ENCODE data around the gene GALC.

Gene GALC

DNA sequence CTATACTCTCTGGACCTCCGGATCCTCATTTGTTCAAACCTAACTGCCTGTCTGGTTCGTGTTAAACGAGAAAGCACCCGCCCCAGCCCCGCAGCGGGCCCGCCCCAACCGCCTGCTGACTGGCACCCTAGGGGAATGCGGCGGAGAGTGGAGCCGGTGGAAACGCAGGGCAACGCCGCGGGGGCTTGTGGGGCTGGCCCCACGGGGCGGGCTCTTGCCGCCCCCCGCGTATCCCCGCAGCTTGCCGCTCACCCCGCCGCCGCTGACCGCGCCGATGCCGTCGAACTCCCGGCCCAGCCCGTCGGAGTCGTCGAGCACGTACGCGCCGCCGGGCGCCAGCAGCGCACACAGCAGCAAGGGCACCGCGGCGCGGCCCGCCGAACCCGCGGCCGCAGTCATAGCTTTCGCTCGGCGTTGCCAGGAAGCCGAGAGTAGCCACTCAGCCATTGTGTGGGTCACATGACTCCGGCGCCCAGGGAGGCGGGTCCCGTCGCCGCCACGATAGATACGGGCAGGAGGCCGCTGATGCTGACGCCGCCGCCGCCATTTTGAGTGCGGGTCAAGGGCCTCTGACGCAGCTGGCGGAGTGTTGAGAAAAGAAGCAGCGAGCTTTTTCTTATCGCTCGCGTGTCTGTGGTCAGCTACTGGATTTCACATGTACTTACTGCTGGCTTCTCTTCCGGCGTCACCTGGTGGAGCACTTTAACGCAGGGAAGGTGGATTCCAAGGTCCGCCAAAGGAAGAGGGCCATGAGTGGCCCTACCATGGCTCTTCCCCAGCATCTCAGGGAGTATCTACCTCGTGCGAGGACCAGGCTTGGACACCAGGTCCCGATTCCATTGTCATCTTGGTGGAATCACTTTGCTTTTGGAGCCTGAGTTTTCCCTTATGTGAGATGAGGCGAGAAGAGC, at the start of gene GALC:
TSS of gene GALC (minus strand) at position 465 of the 911 bp plus-strand sequence. CDS start at position 447, 18 bp downstream.
- no peak for DNase-seq (ENCODE audit: low read depth)
- no peak within 1 kb of the TSS for H3K4me3 ChIP-seq (ENCODE audit: low read depth, low read length)
- TF ChIP-seq, protein P1, sequence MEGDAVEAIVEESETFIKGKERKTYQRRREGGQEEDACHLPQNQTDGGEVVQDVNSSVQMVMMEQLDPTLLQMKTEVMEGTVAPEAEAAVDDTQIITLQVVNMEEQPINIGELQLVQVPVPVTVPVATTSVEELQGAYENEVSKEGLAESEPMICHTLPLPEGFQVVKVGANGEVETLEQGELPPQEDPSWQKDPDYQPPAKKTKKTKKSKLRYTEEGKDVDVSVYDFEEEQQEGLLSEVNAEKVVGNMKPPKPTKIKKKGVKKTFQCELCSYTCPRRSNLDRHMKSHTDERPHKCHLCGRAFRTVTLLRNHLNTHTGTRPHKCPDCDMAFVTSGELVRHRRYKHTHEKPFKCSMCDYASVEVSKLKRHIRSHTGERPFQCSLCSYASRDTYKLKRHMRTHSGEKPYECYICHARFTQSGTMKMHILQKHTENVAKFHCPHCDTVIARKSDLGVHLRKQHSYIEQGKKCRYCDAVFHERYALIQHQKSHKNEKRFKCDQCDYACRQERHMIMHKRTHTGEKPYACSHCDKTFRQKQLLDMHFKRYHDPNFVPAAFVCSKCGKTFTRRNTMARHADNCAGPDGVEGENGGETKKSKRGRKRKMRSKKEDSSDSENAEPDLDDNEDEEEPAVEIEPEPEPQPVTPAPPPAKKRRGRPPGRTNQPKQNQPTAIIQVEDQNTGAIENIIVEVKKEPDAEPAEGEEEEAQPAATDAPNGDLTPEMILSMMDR (IDR thresholded peaks at IDR 0.05; ENCODE audit: control insufficient read depth, extremely low read depth, insufficient read depth): no peak

- TF ChIP-seq, protein P1 (IDR thresholded peaks at IDR 0.05; ENCODE audit: control insufficient read depth, extremely low read depth, insufficient read depth): no peak
- H3K4me3 ChIP-seq (ENCODE audit: low read depth, low read length): no peak overlapping the region
- DNase-seq (ENCODE audit: low read depth): no peak
Observed at GRCh38 chr14:88040146-88040545, 47.2 kb upstream of the GALC start.

GRCh38 chr14:88039197-88039596, 46.2 kb upstream of the GALC start:
- no peak overlapping the region for H3K4me3 ChIP-seq (ENCODE audit: low read depth, low read length)
- no peak for DNase-seq (ENCODE audit: low read depth)
- TF ChIP-seq, protein P1 (IDR thresholded peaks at IDR 0.05; ENCODE audit: control insufficient read depth, extremely low read depth, insufficient read depth): no peak

DNA sequence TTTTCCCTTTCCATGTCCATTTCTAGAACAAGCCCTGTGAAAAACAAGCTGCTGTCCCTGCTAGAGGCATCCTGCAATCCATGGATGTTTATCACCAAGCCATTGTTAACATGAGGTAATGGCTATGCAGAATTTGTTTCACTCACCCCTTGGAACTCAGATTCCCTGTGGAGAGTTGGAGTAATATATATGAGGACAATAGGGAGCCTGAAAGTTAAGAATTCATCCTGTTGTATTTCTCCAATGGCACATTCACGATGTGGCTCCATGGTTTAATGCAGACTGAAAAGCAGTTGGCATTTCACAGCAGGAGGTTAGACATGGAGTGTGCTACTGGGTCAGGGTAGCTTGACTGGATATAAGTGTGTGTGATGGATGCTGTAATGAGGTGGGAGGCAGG, 44.3 kb upstream of the GALC start:
- TF ChIP-seq, protein P1 (IDR thresholded peaks at IDR 0.05; ENCODE audit: control insufficient read depth, extremely low read depth, insufficient read depth): no peak

GRCh38 chr14:88036422-88036821, 43.4 kb upstream of the GALC start:
- no peak overlapping the region for H3K4me3 ChIP-seq (ENCODE audit: low read depth, low read length)
- TF ChIP-seq, protein P1 (IDR thresholded peaks at IDR 0.05; ENCODE audit: control insufficient read depth, extremely low read depth, insufficient read depth): no peak
- no peak for DNase-seq (ENCODE audit: low read depth)

More for the DNA sequence above, 44.3 kb upstream of the GALC start:
- no peak for DNase-seq (ENCODE audit: low read depth)
- no peak overlapping the region for H3K4me3 ChIP-seq (ENCODE audit: low read depth, low read length)

GRCh38 chr14:88034076-88034475, 41.1 kb upstream of the GALC start:
- DNase-seq (ENCODE audit: low read depth): no peak
- H3K4me3 ChIP-seq (ENCODE audit: low read depth, low read length): no peak overlapping the region
- TF ChIP-seq, protein P1 (IDR thresholded peaks at IDR 0.05; ENCODE audit: control insufficient read depth, extremely low read depth, insufficient read depth): no peak
